ENCODE results near the gene PCCA. TPM values are rescaled to one million over a fixed set of nuclear protein-coding genes. Genes with fewer than 3 reads are reported as not detected.
A peak's percentile ranks its signal among the peaks of the same experiment; 100 is the strongest.
"Not testable (repeated sequence)": the region's sequence is repeated elsewhere in the genome, so short reads cannot be mapped to it uniquely, and the experiment has no call there.

Gene PCCA
- total and polyA plus RNA-seq, 8 donors, result 31.4 to 140 (median 77.0) TPM

DNA sequence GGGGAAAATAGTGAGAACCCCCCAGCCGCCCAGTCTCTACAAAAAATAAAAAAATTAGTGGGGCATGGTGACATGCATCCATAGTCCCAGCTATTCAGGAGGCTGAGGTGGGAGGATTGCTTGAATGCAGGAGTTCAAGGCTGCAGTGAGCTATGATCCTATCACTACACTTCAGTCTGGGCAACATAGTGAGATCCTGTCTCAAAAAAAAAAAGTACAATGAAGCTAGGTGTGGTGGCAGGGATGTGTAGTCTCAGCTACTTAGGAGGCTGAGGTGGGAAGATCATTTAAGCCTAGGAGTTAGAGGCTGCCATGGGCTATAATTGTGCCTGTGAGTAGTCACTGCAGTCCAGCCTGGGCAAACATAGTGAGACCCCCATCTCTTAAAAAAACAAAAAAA lies 8.9 kb downstream of the PCCA start:
- 87 to 100% (median 92%) methylated on average over 1 of the region's 1 CpG for WGBS, 5 donors
- H3K9me3 ChIP-seq, result no peaks in the 10 kb centered on the region

DNA sequence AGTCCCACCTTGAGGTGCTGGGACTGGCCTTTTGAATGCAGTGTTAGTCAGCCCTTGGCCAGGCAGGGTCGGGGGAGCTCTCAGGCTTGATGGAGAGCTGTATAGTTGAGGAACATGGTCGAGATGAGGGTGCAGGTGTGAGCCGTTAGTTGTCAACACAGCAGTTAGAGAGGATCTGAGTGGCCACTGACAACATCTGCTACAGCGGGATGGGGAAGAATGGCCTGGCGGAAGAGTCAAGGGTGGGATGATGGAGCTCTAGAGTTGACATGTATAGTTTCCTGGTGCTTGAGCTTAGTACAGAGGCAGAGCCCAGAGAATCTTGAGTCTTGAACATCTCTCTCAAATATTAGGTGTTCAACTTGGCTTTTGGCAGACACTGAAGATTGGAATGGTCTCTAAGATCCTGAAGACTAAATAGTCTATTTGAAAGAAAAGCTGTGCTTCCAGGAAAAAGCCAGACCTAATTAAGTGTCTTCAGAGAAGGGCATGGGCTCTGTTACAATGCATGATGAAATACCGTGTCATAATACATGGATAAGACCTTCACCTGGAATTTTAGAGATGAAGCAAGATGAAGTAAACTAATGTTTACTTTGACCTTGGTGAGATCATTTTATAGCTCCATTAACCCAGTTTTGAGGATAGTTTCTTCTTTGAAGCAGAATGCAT lies 9.7 kb downstream of the PCCA start:
- TF ChIP-seq POLR2AphosphoS5 (IDR thresholded peaks at IDR 0.05), result no peak
- TF ChIP-seq, protein P1, sequence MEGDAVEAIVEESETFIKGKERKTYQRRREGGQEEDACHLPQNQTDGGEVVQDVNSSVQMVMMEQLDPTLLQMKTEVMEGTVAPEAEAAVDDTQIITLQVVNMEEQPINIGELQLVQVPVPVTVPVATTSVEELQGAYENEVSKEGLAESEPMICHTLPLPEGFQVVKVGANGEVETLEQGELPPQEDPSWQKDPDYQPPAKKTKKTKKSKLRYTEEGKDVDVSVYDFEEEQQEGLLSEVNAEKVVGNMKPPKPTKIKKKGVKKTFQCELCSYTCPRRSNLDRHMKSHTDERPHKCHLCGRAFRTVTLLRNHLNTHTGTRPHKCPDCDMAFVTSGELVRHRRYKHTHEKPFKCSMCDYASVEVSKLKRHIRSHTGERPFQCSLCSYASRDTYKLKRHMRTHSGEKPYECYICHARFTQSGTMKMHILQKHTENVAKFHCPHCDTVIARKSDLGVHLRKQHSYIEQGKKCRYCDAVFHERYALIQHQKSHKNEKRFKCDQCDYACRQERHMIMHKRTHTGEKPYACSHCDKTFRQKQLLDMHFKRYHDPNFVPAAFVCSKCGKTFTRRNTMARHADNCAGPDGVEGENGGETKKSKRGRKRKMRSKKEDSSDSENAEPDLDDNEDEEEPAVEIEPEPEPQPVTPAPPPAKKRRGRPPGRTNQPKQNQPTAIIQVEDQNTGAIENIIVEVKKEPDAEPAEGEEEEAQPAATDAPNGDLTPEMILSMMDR (IDR thresholded peaks at IDR 0.05), result no peak
- no peak for TF ChIP-seq EP300 (IDR thresholded peaks at IDR 0.05)
- no peak for DNase-seq
- intact Hi-C loops (cut with DNase I; ENCODE audit: low total_unique reads), result no loop called here
- Histone ChIP-seq H3K27ac (peak overlapping the region in 4 of 5 donors; percentile 18 to 80 (median 63)), H3K4me1 (peaks cover 26 to 60% (median 42%) of the 10 kb centered on the region in 4 donors), H3K36me3 (peaks cover 0 to 4% (median under 1%) of the 10 kb centered on the region in 4 donors), H3K27me3 (no peaks in the 10 kb centered on the region), H3K9me3 (no peaks in the 10 kb centered on the region), H3K4me3 (no peak overlapping the region)
- whole genome bisulfite sequencing, 5 donors, result 92 to 96% (median 95%) methylated on average over 6 of the region's 6 CpGs

More for the DNA sequence above, 8.9 kb downstream of the PCCA start:
- Histone ChIP-seq H3K27me3 (no peaks in the 10 kb centered on the region), H3K4me3 (no peak overlapping the region), H3K36me3 (no peaks in the 10 kb centered on the region), H3K4me1 (peaks cover 26 to 62% (median 42%) of the 10 kb centered on the region in 4 donors), H3K27ac (no peak overlapping the region)
- intact Hi-C loops (cut with DNase I; ENCODE audit: low total_unique reads), result no loop called here
- no peak for DNase-seq
- TF ChIP-seq POLR2AphosphoS5 (IDR thresholded peaks at IDR 0.05), result no peak
- TF ChIP-seq POLR2A (IDR thresholded peaks at IDR 0.05), result no peak
- TF ChIP-seq, protein P1 (IDR thresholded peaks at IDR 0.05), result no peak
- TF ChIP-seq EP300 (IDR thresholded peaks at IDR 0.05), result no peak

DNA sequence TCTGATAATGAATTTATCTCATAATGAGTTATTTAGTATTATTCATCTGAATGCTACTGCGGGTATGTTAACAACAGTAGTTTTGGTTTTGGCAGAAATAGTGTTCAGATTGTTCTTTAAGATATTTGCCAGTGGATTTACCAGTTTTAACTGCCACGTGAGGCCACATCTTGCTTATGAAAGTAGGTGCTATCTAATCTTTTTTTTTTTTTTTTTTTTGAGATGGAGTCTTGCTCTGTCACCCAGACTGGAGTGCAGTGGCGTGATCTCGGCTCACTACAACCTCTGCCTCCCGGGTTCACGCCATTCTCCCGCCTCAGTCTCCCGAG lies 10.2 kb downstream of the PCCA start:
- H3K36me3 ChIP-seq; intact Hi-C loops (cut with DNase I; ENCODE audit: low total_unique reads); H3K27me3 ChIP-seq; H3K9me3 ChIP-seq; H3K4me3 ChIP-seq: not testable (repeated sequence)
- whole genome bisulfite sequencing, 5 donors, result 27 to 66% (median 51%) methylated on average over 8 of the region's 8 CpGs
- Histone ChIP-seq H3K4me1 (peaks cover 26 to 60% (median 42%) of the 10 kb centered on the region in 4 donors), H3K27ac (peak overlapping the region; percentile 45 to 80 (median 63))
- peak; percentile 20 to 32 for DNase-seq

DNA sequence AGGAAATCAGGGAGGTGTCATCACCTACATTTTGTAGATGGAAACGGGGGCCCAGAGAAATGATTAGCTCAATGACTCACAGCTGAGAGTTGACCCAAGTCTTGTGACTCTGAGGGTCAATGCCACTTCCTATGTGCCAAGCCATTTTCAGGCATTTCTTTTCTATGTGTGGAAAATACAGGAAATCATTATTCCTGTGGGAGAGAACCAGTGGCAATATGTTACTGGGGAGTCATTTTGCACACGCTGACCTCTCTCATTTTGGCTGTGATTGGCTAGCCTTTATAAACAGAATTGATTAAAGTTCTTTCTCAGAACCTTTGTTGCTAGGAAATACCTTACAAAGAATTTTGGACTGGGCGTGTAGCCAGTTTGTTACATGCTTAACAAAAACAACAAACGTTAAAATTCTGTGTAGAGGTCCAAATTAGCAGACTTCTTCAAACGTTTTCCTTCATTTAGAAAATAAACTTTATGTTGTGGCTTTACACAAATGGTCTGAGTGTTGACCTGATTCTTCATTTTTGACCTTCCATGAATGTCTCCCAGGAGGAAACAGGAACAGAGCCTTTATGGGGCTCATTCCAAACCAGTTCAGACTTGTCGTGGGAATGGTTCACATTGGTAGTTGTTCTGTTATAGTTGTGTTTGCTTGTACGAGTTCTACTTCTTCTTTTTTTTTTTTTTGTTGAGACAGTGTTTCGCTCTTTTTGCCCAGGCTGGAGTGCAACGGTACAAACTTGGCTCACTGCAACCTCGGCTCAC lies 11.4 kb downstream of the PCCA start:
- peak in 1 of 3 donors; percentile 3 for TF ChIP-seq POLR2AphosphoS5 (IDR thresholded peaks at IDR 0.05)
- no peak for TF ChIP-seq EP300 (IDR thresholded peaks at IDR 0.05)
- Histone ChIP-seq H3K27me3 (no peaks in the 10 kb centered on the region), H3K4me1 (peaks cover 26 to 60% (median 42%) of the 10 kb centered on the region in 4 donors), H3K36me3 (peaks cover 0 to 19% (median 16%) of the 10 kb centered on the region in 4 donors), H3K9me3 (no peaks in the 10 kb centered on the region), H3K27ac (peak overlapping the region; percentile 45 to 80 (median 71)), H3K4me3 (no peak overlapping the region)
- intact Hi-C loops (cut with DNase I; ENCODE audit: low total_unique reads), result no loop called here
- WGBS, 5 donors, result 26 to 37% (median 34%) methylated on average over 10 of the region's 10 CpGs
- DNase-seq, result peak; percentile 53 to 65

DNA sequence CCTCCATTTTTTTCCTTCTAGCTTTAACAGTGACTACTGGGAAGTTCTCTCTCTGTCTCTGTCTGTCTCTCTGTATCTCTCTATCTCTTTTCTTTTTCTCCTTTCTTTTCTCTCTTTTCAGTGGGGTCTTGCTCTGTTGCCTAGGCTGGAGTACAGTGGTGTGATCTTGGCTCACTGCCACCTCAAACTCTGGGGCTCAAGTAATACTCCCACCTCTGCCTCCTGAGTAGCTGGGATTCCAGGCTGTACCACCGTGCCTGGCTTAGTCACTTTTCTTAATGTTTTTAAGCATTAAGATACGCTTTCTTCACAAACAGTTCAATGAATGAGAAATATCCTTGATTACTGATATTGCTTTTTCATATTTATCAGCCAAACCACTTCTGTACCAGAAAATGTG lies 13.1 kb downstream of the PCCA start:
- no peak for TF ChIP-seq POLR2A (IDR thresholded peaks at IDR 0.05)
- TF ChIP-seq, protein P1 (IDR thresholded peaks at IDR 0.05), result no peak
- TF ChIP-seq POLR2AphosphoS5 (IDR thresholded peaks at IDR 0.05), result no peak
- TF ChIP-seq EP300 (IDR thresholded peaks at IDR 0.05), result no peak
- Histone ChIP-seq H3K9me3 (no peaks in the 10 kb centered on the region), H3K27ac (no peak overlapping the region), H3K4me3 (no peak overlapping the region), H3K27me3 (no peaks in the 10 kb centered on the region), H3K4me1 (peaks cover 26 to 55% (median 36%) of the 10 kb centered on the region in 4 donors), H3K36me3 (peaks cover 0 to 21% (median 17%) of the 10 kb centered on the region in 4 donors)
- whole genome bisulfite sequencing, 5 donors, result 82 to 90% (median 82%) methylated on average over 2 of the region's 2 CpGs
- DNase-seq, result no peak
- intact Hi-C loops (cut with DNase I; ENCODE audit: low total_unique reads), result no loop called here
